HepG2 (cell line): ENCODE data around the gene CPXM2. TPM values are rescaled to one million over a fixed set of nuclear protein-coding genes. Genes with fewer than 3 reads are reported as not detected.

Source experiments
- ATAC-seq: fragments of 200-7000 bp; cut with Tn5 transposase; 3 replicates; pipeline ENCODE4 v1.9.1; 2020; ENCODE audit warnings: mild to moderate bottlenecking, moderate library complexity
- BruUV-seq: library from RNA; stranded (reverse); fragments of 400-500 nt; replicated peaks from 2 replicates; lab custom pipeline; 2021; lab: Mats Ljungman, UMichigan
- CTCF ChIA-PET: fragments of 300-600 bp; formaldehyde crosslinking; extraction: SDS; loops from one replicate; lab custom pipeline; 2021; ENCODE audit warnings: low total read pairs, inconsistent platforms, low intra/inter-chr PET ratio; lab: Yijun Ruan, JAX
- POLR2A ChIA-PET: fragments of 350-600 bp; sonication (Branson Sonifier 250); formaldehyde crosslinking; loops from one replicate; lab custom pipeline; 2020; ENCODE audit warnings: antibody characterized with exemption, inconsistent platforms; lab: Yijun Ruan, JAX
- DNase-seq: peaks from one replicate; pipeline ENCODE4 v3.0.0-alpha.2; 2015; ENCODE audit warnings: low spot score
- FAIRE-seq: peaks from 3 replicates; lab custom pipeline; 2011; peaks lifted over from hg19 to GRCh38; lab: Jason Lieb, UNC
- H2AFZ ChIP-seq: one replicate; pipeline ENCODE4 v1.6.1; 2011; ENCODE audit warnings: low read length, inconsistent platforms
- H3K27ac ChIP-seq: fragments of 300-600 bp; 3 replicates; pipeline ENCODE4 v1.8.0; 2011; ENCODE audit warnings: mixed run types, mild to moderate bottlenecking, mixed read lengths, low read length, inconsistent platforms; ENCODE audit not compliant: insufficient read depth; ENCODE audit errors: extremely low read length
- H3K27me3 ChIP-seq, 2 experiments: fragments of 200-600 bp in 1 of 2; 2 replicates in 1 of 2; 3 replicates in 1 of 2; pipeline versions ENCODE4 v1.6.0 to v1.8.0; 2011; ENCODE audit warnings: low read length in 2 of 2, mild to moderate bottlenecking in 2 of 2, moderate library complexity in 2 of 2, inconsistent platforms in 1 of 2; ENCODE audit not compliant: insufficient read depth in 2 of 2, control insufficient read depth in 1 of 2
- H3K36me3 ChIP-seq, 2 experiments: fragments of 200-600 bp in 1 of 2; replicated peaks in 1 of 2; 2 replicates in 1 of 2; 3 replicates in 1 of 2; pipeline versions ENCODE4 v1.5.1 to v1.8.0; 2011; ENCODE audit warnings: low read length in 2 of 2, inconsistent platforms in 1 of 2; ENCODE audit not compliant: insufficient read depth in 2 of 2, control insufficient read depth in 1 of 2
- H3K4me1 ChIP-seq: 2 replicates; pipeline ENCODE4 v1.5.1; 2012; ENCODE audit warnings: low read length, inconsistent platforms; ENCODE audit not compliant: insufficient read depth
- H3K4me2 ChIP-seq: 2 replicates; pipeline ENCODE4 v1.6.0; 2011; ENCODE audit warnings: low read depth, low read length, inconsistent platforms
- H3K4me3 ChIP-seq, 3 experiments: fragments of 200-600 bp in 1 of 3; sonication (generic), shearing (Covaris generic) in 1 of 3; replicated peaks in 1 of 3; 2 replicates each; pipeline ENCODE4 v1.5.1; 2011 to 2016; ENCODE audit warnings: low read length in 3 of 3, inconsistent platforms in 2 of 3, low read depth in 2 of 3, mild to moderate bottlenecking in 2 of 3, control low read depth in 1 of 3, mixed read lengths in 1 of 3; ENCODE audit not compliant: insufficient read depth in 1 of 3
- H3K79me2 ChIP-seq: one replicate; pipeline ENCODE4 v1.6.1; 2011; ENCODE audit warnings: low read length, inconsistent platforms; ENCODE audit not compliant: insufficient read depth
- H3K9ac ChIP-seq: 2 replicates; pipeline ENCODE4 v1.6.0; 2011; ENCODE audit warnings: mild to moderate bottlenecking, low read depth, low read length, inconsistent platforms; ENCODE audit not compliant: insufficient read depth
- H3K9me3 ChIP-seq: 2 replicates; pipeline ENCODE4 v1.5.1; 2012; ENCODE audit warnings: mild to moderate bottlenecking, low read length
- H4K20me1 ChIP-seq: 2 replicates; pipeline ENCODE4 v1.6.0; 2011; ENCODE audit warnings: inconsistent platforms, mild to moderate bottlenecking, low read length, moderate library complexity; ENCODE audit not compliant: insufficient read depth
- CREB1 ChIP-seq, 2 experiments: fragments of 450-650 bp in 1 of 2; IDR thresholded peaks; 2 replicates each; pipeline ENCODE4 v1.6.1; 2016 to 2017; ENCODE audit warnings: control low read depth in 1 of 2, mild to moderate bottlenecking in 1 of 2, missing compliant biosample characterization in 1 of 2, missing genetic modification characterization in 1 of 2
- GATAD2A ChIP-seq: IDR thresholded peaks from 2 replicates; pipeline ENCODE4 v1.6.1; 2016
- ZNF280D ChIP-seq: sonication (generic); formaldehyde crosslinking; IDR thresholded peaks from 2 replicates; pipeline ENCODE4 v1.5.1; 2020; ENCODE audit warnings: mild to moderate bottlenecking, missing genetic modification reagents
- WGBS: methylation state at CpG from one replicate; pipeline ENCODE4 v1.1.6; 2017; ENCODE audit warnings: low lambda C conversion rate; 5-methylcytosine and 5-hydroxymethylcytosine counted together
- in situ Hi-C: cut with HindIII; loops from 2 replicates; pipeline ENCODE4 v1.10.0; 2017; ENCODE audit warnings: low pct_unique_long_range_greater_than_20kb; ENCODE audit not compliant: extremely low pct_ligation_motif_present
- intact Hi-C: fragments of 100-400 bp; cut with micrococcal nuclease; formaldehyde crosslinking; loops from one replicate; pipeline ENCODE4 v1.10.0; 2022; ENCODE audit not compliant: unreplicated experiment
- polyA plus RNA-seq, 8 experiments: library from polyadenylated mRNA; depleted of rRNA in 3 of 8; stranded (reverse) in 7 of 8; unstranded in 1 of 8; fragments of >200 nt; fragmentation: Illumina TruSeq in 4 of 8; extraction: Trizol in 4 of 8; gene quantifications; 2 replicates each; pipeline versions ENCODE4 v1.2.1 to v1.2.3, GENCODE V29; 2011 to 2016; ENCODE audit warnings: low read depth in 4 of 8, missing spikeins in 1 of 8, mixed read lengths in 1 of 8; ENCODE audit not compliant: insufficient read depth in 1 of 8
- total RNA-seq, 5 experiments: library from RNA; depleted of rRNA; stranded (reverse); fragments of >200 nt; fragmentation: Illumina TruSeq; extraction: Trizol; gene quantifications; 2 replicates each; pipeline ENCODE4 v1.2.3, GENCODE V29; 2016; ENCODE audit warnings: low read depth in 1 of 5

The CPXM2 gene
- total and polyA plus RNA-seq, 2 of the 13 experiments (the other 11 are each of a cell fraction or from before 2014, with no cell fraction given): 0.03 TPM; not detected in 1

- no peak for TF ChIP-seq ZNF280D (CRISPR knock-in tag)
Observed at GRCh38 chr10:123859653-123860050, 32.0 kb downstream of the CPXM2 start (continued).

GRCh38 chr10:123858907-123859652, 32.5 kb downstream of the CPXM2 start:
- ATAC-seq: no peak
- CTCF ChIA-PET: no interaction called here
- H3K79me2 ChIP-seq: no peaks in the 10 kb centered on the region
- no peaks in the 10 kb centered on the region for H3K9me3 ChIP-seq
- DNase-seq: no peak
- peaks cover 3 to 35% of the 10 kb centered on the region in 2 experiments; a peak in 3 of 5 replicates for H3K27me3 ChIP-seq
- FAIRE-seq: no peak
- 27% methylated on average over 18 of the region's 20 CpGs for WGBS
- H3K4me1 ChIP-seq: no peaks in the 10 kb centered on the region
- H3K4me3 ChIP-seq: no peak overlapping the region
- H3K36me3 ChIP-seq: no peaks in the 10 kb centered on the region
- BruUV-seq: no TSS peak
- no peak overlapping the region for H3K27ac ChIP-seq
- no peak for TF ChIP-seq GATAD2A
- peak; percentile 63 for TF ChIP-seq CREB1 (IDR thresholded peaks at IDR 0.05)
- no peak for TF ChIP-seq CREB1 (CRISPR knock-in tag; IDR thresholded peaks at IDR 0.05)
- TF ChIP-seq, all 625 proteins: peak for 1
- intact Hi-C loops (no loop called here), in situ Hi-C loops (no loop called here)
- Histone ChIP-seq H4K20me1 (no peaks in the 10 kb centered on the region), H2AFZ (no peak overlapping the region), H3K9ac (no peak overlapping the region), H3K4me2 (no peak overlapping the region)
- POLR2A ChIA-PET: no interaction called here
